GM21737 (cell line): Measurements from ENCODE around the gene TBR1.

Experiments used
- ATAC-seq: cut with Tn5 transposase; IDR thresholded peaks from one replicate; pipeline ENCODE4 v1.9.1; 2021; ENCODE audit warnings: mild to moderate bottlenecking, moderate library complexity; ENCODE audit not compliant: unreplicated experiment

The TBR1 gene

DNA sequence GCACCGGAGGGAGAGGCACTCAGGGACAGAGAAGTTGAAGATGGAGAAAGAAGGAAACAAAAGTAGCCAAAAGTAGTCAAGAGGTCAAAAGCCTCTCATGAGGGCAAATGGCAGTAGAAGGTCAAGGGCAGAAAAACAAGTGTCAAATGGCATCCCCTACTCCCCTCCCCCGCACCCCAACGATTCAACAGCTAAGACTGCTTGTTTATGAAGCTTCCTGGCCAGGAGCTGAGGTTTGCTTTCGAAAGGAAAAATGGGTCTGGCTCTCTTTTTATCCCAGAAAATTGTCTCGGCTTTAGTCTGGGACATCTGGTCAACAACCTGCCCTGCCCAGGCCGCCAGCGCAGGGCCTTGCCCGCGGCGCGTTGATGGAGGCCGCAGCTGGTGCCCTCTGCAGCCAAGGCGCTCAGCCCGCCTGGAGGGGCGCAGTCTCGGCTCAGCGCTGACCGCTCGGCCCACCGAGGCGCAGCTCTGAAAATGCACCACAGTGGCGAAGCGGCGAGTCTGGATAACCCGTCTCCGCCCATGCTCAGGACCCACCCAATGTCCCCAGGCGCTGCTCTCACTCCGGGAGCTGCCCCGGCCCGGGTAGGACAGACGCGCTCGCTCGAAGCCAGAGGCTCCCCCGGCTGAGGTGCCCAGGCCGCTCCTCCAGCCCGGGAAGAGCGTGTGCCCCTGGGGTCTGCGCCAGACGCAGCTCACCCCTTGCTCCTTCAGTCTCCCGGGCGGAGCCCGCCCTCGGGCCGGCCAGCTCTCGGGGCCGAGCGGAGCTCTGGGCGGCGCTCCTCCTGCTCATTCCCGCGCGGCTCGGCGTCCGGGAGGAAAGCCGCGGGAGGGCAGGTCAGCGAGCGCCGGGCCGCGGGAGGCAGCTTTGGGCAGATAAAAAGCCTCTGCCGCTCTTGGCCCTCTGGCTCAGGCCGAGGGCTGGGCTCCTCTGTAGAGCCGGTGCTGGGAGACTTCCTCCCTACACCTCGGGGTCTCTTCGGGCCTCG lies 1.8 kb upstream of the TBR1 start:
- no peak for ATAC-seq

DNA sequence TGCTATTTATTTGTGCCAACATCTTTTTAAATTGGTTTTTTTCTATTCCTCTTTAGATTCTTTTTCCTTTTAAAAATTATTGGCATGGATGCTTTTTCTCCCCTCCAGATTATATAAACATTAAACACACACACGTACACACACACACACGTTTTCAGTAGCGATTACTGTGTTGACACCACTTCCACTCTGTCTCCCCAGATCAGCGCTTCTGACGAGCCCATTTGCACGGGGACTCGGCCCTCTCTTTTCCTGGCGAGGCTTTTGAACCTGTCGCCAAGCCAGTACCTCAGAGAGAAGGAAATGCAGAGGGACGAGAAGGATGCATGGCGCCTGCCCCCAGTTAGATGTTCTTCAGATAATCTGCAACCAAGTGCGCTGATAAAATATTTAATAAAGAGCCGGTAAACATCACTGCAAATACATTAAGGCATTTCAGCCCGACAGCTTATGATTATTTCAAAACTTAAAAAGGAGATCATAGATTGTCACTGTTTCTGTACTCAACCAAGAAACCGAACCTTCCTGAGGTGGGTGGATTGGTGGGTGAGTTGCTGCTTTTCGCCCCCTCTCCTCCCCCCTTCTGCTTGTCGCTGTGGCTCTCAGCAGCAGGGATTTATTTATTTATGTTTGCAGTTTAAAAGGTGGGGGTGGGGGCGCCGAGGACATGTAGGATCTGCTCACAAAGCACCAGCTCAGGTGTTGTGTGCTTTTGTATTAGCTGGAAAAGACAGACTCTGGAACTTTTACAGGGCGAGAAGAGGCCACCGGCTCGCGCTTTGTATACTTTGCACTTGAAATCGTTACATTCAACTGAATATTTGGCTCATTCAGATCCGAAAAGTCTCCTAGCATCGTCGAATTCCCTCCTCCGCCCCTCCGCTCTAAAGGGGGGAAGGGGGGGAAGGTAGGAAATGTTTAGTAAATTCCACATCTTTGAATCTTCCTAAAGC lies 787 bp upstream of the TBR1 start:
- no peak for ATAC-seq

DNA sequence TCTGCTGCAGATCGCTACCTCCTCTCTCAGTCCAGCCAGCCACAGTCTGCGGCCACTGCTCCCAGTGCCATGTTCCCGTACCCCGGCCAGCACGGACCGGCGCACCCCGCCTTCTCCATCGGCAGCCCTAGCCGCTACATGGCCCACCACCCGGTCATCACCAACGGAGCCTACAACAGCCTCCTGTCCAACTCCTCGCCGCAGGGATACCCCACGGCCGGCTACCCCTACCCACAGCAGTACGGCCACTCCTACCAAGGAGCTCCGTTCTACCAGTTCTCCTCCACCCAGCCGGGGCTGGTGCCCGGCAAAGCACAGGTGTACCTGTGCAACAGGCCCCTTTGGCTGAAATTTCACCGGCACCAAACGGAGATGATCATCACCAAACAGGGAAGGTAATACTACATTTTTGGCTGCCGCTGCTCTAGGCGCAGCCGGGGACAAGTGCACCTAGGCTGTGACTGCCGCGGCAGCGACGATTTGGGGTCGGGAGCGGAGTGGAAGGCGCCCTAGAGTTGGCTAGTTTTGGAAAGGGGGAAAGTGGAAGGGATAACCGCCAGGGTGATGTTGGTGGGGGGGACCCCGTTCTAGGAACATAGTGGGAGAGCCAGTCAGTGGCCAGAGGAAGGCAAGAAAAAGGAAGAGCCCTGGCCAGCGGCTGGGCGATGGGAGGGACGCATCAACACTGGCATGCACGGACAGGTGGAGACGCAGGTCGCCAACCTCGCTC lies 776 bp downstream of the TBR1 start:
- ATAC-seq, result no peak

DNA sequence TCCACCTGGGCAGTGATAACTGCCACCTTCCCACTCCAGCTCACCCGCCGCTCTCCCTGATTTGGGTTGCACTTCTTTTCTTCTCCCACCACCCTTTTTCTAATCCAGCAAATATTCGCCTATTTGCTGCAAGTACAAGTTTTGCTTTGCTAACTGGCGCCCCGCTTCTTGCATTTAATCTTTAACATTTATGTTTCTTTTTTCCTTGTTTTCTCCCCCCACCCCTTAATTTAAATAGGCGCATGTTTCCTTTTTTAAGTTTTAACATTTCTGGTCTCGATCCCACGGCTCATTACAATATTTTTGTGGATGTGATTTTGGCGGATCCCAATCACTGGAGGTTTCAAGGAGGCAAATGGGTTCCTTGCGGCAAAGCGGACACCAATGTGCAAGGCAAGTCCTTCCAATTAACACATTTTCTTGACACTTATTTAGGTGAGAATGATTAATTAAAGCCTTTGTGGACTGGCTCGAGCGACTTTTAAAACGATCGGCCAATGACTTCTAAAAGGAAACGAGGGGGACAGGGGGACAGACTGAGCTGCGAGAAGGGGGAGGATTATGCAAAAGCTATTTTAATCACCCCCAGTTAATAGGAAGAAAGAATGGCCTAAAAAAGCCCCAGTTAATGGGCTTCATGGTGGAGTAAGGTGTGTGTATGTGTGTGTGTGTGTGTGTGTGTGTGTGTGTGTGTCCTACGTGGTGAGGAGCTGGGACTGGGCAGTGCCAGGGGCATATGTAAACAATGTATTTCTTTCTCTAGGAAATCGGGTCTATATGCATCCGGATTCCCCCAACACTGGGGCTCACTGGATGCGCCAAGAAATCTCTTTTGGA lies 1.6 kb downstream of the TBR1 start:
- no peak for ATAC-seq

DNA sequence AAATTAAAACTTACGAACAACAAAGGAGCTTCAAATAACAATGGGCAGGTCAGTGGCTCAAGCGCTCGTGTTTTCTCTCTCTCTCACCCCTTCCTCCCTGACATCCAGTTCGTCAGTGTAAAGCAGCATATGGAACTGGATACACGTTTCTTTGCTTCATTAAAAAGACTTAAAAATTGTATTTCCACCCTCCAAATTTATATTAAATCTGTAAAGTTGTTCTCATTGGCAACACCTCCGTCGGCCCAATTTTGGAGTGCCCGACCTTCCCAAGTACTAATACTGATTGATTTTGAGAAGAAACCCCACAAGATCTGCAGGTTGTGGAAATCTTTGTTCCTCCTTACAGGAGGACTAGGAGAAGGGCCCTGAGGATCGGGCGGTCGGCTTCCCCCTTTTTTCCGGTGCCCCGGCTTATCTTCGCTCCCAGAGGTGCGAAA lies 2.2 kb downstream of the TBR1 start:
- no peak for ATAC-seq

DNA sequence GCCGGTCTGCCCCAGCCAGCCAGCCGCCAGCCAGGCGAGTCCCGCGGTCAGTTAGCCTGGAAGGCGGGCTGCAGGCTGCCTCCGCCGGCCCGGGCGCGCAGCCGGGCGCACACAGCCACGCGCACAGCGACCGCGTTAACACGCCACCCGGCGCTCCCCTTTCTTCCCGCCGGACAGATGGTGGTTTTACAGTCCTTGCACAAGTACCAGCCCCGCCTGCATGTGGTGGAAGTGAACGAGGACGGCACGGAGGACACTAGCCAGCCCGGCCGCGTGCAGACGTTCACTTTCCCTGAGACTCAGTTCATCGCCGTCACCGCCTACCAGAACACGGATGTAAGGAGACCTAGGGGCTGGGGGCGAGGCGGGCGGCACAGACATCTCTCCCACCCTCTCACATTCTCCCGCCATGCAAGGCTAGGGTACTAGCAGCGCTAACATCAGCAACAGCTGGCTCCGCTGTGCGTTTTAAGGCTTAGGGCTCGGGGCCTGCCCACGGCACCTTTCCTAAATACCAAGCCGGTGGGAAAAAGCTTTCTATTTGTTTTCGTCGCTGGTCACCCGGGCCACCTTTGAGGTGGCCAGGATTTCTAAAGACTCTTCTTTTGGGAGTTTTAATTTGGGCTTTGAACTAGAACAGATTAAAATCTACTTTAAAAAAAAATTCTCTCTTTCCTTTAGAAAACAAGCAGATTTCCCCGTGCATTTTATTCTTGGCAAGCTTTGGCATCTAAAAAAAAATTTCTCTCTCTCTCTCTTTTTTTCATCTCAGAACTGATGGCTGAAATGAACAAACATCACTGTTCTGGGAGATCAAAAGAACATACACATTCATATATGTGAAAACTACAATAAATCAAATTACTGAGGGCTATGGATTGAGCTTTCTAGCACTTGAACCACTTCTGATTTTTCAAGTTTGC lies 2.9 kb downstream of the TBR1 start:
- no peak for ATAC-seq

DNA sequence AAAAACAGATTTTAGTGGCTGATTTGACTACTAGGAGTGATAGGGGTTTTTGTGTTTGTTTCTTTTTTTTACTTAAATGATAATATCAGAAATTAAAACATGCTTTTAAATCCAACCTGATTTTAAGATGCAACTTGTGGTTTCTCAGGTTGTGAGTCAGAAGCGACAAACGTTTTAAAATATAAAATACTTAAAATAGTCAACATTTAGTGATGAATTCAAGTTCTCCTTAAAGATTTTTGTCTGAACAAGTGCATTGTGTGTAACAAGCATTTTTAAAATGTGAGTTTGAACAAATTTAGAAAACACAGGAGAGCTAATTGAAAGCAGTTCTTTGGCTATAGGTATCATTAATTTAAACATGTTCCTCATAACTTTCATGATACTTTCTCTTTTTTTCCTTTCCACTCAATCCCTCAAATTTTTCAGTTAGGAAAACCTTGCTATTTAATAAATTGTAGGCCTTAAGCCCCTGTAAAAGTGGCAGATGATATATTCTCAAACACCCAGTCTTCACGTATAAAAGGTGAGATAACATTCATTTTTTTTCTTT lies 3.6 kb downstream of the TBR1 start:
- ATAC-seq, result no peak

DNA sequence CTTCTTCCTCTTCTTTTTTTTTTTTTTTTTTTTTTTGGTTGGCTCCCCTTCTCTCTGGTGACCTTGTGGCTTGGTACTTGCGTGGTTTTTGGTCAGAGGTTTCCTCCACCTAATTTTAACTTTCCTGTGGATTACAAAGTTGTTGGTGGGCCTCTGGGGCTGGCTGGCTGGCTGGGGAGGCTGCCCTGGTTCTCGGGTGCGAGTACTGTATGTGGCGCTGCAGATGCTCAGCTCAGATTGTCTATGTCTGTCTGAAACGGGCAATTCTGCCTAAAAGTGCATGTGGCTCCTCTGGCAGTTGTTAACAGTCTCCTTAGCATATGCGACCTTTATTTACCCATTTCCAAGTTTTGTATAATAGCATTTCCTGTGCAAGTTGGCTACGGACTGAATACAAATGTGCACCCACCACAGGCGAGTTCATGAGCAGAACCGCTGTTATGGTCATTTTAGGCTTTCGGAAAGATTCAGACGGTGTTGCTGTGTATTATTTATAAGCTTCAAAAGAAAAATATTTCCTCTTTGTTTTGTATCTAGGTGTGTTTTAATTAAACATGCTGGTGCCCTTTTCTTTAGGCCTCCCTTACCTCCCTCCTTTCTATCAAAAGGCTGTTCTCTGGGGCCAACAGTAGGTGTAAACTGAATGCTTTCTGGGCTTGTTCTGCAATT lies 4.4 kb downstream of the TBR1 start:
- ATAC-seq, result no peak

DNA sequence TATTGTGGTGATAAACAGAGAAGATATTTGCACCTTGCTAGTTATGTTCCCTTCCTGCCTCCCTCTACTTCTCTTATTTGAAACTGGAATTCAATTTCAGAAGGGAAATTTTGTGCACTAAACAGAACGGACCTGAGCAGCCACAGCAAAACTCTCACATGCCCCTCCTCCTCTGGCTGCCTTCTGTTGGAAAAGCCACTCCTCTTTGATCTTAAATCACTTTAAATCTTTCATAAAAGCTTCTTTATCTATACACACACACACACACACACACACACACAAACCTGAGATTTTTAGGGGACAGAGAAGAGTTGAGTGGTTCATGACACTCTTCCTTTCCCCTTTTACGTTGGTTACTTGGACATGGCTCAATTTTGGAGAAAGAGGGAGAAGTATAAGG lies 5.6 kb downstream of the TBR1 start:
- ATAC-seq, result no peak

DNA sequence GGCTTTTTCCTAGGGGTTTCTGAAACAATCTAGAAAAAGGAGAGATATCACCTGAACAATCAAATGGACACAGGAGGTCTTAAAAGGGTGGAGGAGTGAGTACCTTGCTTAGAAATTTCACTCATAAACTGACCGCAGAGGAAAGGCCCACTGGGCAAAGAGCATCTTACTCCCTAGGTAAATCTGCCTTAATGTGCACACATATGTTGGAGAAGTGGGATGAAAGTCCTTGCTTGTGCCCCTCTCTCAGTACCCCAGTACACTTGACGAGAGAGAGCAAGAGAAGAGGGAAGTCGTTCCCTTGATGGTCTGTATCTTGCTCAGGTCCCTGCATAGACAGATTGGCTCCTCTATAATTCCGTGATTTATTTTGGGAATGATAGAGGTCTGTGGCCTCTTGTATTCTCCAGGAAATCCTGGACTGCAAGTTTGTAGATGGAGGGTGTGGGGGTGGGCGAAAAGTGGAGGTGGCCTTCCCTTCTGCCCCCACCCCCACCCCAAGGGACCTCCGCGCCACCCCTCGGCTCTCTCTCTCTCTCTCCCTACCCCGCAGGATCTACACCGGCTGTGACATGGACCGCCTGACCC lies 6.8 kb downstream of the TBR1 start:
- ATAC-seq, result no peak

DNA sequence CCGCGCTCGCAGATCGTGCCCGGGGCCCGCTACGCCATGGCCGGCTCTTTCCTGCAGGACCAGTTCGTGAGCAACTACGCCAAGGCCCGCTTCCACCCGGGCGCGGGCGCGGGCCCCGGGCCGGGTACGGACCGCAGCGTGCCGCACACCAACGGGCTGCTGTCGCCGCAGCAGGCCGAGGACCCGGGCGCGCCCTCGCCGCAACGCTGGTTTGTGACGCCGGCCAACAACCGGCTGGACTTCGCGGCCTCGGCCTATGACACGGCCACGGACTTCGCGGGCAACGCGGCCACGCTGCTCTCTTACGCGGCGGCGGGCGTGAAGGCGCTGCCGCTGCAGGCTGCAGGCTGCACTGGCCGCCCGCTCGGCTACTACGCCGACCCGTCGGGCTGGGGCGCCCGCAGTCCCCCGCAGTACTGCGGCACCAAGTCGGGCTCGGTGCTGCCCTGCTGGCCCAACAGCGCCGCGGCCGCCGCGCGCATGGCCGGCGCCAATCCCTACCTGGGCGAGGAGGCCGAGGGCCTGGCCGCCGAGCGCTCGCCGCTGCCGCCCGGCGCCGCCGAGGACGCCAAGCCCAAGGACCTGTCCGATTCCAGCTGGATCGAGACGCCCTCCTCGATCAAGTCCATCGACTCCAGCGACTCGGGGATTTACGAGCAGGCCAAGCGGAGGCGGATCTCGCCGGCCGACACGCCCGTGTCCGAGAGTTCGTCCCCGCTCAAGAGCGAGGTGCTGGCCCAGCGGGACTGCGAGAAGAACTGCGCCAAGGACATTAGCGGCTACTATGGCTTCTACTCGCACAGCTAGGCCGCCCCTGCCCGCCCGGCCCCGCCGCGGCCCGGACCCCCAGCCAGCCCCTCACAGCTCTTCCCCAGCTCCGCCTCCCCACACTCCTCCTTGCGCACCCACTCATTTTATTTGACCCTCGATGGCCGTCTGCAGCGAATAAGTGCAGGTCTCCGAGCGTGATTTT lies 7.6 kb downstream of the TBR1 start:
- no peak for ATAC-seq

DNA sequence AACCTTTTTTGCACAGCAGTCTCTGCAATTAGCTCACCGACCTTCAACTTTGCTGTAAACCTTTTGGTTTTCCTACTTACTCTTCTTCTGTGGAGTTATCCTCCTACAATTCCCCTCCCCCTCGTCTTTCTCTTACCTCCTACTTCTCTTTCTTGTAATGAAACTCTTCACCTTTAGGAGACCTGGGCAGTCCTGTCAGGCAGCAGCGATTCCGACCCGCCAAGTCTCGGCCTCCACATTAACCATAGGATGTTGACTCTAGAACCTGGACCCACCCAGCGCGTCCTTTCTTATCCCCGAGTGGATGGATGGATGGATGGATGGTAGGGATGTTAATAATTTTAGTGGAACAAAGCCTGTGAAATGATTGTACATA lies 8.3 kb downstream of the TBR1 start:
- ATAC-seq, result no peak

DNA sequence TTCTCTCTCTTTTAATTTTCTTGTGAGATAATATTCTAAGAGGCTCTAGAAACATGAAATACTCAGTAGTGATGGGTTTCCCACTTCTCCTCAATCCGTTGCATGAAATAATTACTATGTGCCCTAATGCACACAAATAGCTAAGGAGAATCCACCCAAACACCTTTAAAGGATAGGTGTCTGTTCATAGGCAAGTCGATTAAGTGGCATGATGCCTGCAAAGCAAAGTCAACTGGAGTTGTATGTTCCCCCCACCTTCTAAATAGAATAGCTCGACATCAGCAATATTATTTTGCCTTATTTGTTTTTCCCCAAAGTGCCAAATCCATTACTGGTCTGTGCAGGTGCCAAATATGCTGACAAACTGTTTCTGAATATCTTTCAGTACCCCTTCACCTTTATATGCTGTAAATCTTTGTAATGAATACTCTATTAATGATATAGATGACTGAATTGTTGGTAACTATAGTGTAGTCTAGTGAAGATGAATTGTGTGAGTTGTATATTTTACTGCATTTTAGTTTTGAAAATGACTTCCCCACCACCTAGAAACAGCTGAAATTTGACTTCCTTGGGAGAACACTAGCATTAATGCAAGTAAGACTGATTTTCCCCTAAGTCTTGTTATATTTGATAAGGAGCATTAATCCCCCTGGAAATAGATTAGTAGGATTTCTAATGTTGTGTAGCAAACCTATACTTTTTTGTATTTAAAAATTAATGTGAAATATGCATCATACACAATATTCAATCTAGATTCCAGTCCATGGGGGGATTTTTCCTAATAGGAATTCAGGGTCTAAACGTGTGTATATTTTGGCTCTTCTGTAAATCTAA lies 9.0 kb downstream of the TBR1 start:
- ATAC-seq, result no peak

DNA sequence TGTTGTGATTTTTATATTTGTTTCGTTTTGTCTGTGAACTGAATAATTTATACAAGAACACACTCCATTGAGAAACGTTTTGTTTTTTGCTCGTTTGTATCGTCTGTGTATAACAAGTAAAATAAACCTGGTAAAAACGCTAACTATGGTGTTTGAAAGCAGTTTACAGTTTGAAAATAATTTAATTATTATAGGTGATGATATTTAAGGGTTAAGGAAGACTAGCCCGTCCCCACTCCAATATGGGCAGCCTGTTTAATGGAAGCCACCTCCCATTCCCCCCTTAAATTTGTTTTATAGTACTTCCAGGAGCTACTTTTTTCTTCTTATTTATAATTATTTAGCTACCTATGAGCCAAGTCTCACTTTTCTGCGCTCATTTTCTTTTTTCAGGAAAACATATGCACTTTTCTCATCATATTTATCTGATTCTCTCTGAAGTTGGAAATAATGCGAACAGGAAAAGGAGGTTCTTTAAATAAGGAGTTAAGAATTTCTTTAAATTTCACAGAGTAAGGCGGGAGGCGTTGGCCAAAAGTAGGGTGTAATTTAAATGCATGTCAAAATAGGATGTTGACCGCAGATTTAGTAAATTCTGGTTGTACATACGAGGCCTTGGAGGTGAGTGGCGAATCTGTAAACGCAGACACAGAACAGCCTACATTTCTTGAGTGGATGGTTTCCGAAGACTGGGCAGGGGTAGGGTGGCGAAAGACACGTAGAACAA lies 9.8 kb downstream of the TBR1 start:
- ATAC-seq, result no peak

DNA sequence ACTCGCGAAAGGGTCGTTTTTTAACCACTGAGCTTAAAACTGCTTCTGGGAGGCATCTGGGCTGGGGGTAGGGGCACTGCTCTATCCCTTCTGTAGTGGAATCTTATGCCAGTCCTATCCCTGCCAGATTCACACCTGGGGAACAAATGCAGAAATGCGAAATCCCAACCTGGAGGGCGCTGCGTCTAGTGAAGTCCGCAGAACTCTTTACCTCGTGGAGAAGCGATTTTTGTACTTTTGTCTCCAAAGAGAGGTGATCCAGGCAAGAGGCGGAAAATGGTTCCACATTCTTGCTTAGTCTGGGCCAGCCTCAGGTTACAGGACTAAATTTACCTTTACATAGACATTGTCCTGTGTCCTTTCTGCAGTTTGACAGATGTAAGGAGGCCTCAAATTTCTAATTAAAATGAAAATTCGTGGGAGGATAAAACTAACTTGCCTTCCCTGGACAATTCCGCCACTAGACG lies 10.4 kb downstream of the TBR1 start:
- ATAC-seq, result no peak
